A549 (cell line): ENCODE results near the gene FAM20C. TPM values are rescaled to one million over a fixed set of nuclear protein-coding genes. Genes with fewer than 3 reads are reported as not detected.
"Not testable (repeated sequence)": the region's sequence is repeated elsewhere in the genome, so short reads cannot be mapped to it uniquely, and the experiment has no call there.

ENCODE experiments used
- ATAC-seq, 2 experiments: fragments of 200-7000 bp in 1 of 2; fragments of >200 bp in 1 of 2; cut with Nextera tagmentation in 1 of 2; cut with Tn5 transposase in 1 of 2; 3 replicates each; pipeline versions ENCODE4 v1.8.0 to v1.9.1; 2018 to 2020; ENCODE audit warnings: mild to moderate bottlenecking in 1 of 2, moderate library complexity in 1 of 2
- CTCF ChIA-PET: fragments of 300-600 bp; sonication (Branson Sonifier 250); formaldehyde crosslinking; extraction: SDS; loops from one replicate; lab custom pipeline; 2021; ENCODE audit warnings: antibody characterized with exemption, inconsistent platforms; lab: Yijun Ruan, JAX
- POLR2A ChIA-PET: fragments of 350-600 bp; formaldehyde crosslinking; extraction: SDS; loops from one replicate; lab custom pipeline; 2021; ENCODE audit warnings: antibody characterized with exemption, inconsistent platforms; lab: Yijun Ruan, JAX
- DNase-seq, 2 experiments: peaks; one replicate each; pipeline versions ENCODE4 v3.0.0 to v3.0.0-alpha.2; 2011 to 2016; ENCODE audit warnings: low read depth in 1 of 2, low spot score in 1 of 2
- FAIRE-seq: peaks from 2 replicates; lab custom pipeline; 2011; peaks lifted over from hg19 to GRCh38; lab: Jason Lieb, UNC
- H3K27ac ChIP-seq, 2 experiments: fragments of >200 bp; sonication (Bioruptor Twin); formaldehyde crosslinking; 3 replicates each; pipeline ENCODE4 v1.5.1; 2016 to 2017
- H3K4me1 ChIP-seq: fragments of >200 bp; sonication (Bioruptor Twin); formaldehyde crosslinking; 3 replicates; pipeline ENCODE4 v1.6.1; 2016
- H3K4me2 ChIP-seq: fragments of >200 bp; sonication (Bioruptor Twin); formaldehyde crosslinking; 3 replicates; pipeline ENCODE4 v1.6.1; 2016
- H3K4me3 ChIP-seq: fragments of >200 bp; sonication (Bioruptor Twin); formaldehyde crosslinking; 3 replicates; pipeline ENCODE4 v1.5.1; 2016
- H3K9me3 ChIP-seq: fragments of >200 bp; sonication (Bioruptor Twin); formaldehyde crosslinking; 3 replicates; pipeline ENCODE4 v1.6.1; 2016
- CHD2 ChIP-seq: fragments of 150-350 bp; IDR thresholded peaks from 2 replicates; pipeline ENCODE4 v1.6.1; 2014; ENCODE audit warnings: low read length; ENCODE audit not compliant: partially characterized antibody
- CHD4 ChIP-seq: fragments of 200-600 bp; sonication (generic); IDR thresholded peaks from 2 replicates; pipeline ENCODE4 v1.6.1; 2016; ENCODE audit warnings: antibody characterized with exemption, mild to moderate bottlenecking, borderline replicate concordance
- CTCF ChIP-seq: fragments of >200 bp; sonication (Bioruptor Twin); formaldehyde crosslinking; IDR thresholded peaks from 3 replicates; pipeline ENCODE4 v1.5.1; 2016
- ELK1 ChIP-seq: fragments of 150-350 bp; IDR thresholded peaks from 2 replicates; pipeline ENCODE4 v1.6.1; 2014; ENCODE audit warnings: low read depth, mild to moderate bottlenecking, low read length
- HDAC2 ChIP-seq: fragments of 200-600 bp; sonication (generic); IDR thresholded peaks from 2 replicates; pipeline ENCODE4 v1.6.1; 2016
- HEYL ChIP-seq: fragments of 250-450 bp; sonication (Bioruptor Pico); IDR thresholded peaks from 2 replicates; pipeline ENCODE4 v1.8.0; 2021; ENCODE audit warnings: mild to moderate bottlenecking, moderate library complexity
- HOXA7 ChIP-seq: fragments of 250-450 bp; sonication (Bioruptor Pico); IDR thresholded peaks from 2 replicates; pipeline ENCODE4 v1.5.0; 2020; ENCODE audit warnings: mild to moderate bottlenecking, moderate library complexity
- KDM1A ChIP-seq: fragments of 200-600 bp; sonication (generic); IDR thresholded peaks from 2 replicates; pipeline ENCODE4 v1.6.1; 2016; ENCODE audit warnings: low read depth, mild to moderate bottlenecking
- KDM5A ChIP-seq: fragments of 200-600 bp; sonication (generic); IDR thresholded peaks from 2 replicates; pipeline ENCODE4 v1.6.1; 2016; ENCODE audit warnings: antibody characterized with exemption, mild to moderate bottlenecking
- MAFK ChIP-seq: fragments of 450-650 bp; IDR thresholded peaks from 2 replicates; pipeline ENCODE4 v1.6.1; 2014; ENCODE audit not compliant: partially characterized antibody
- MAZ ChIP-seq: fragments of 150-350 bp; IDR thresholded peaks from 2 replicates; pipeline ENCODE4 v1.6.1; 2014; ENCODE audit warnings: antibody characterized with exemption, low read depth, low read length, borderline replicate concordance
- NR3C1 ChIP-seq: fragments of >200 bp; sonication (Bioruptor Twin); formaldehyde crosslinking; IDR thresholded peaks from 3 replicates; pipeline ENCODE4 v1.6.1; 2017
- PBX3 ChIP-seq: IDR thresholded peaks from 2 replicates; pipeline ENCODE4 v1.6.1; 2012
- PHF8 ChIP-seq: fragments of 200-600 bp; sonication (generic); IDR thresholded peaks from 2 replicates; pipeline ENCODE4 v1.6.1; 2016; ENCODE audit warnings: low read depth, mild to moderate bottlenecking, antibody characterized with exemption, moderate library complexity, borderline replicate concordance
- POLR2AphosphoS2 ChIP-seq: conservative IDR thresholded peaks from 2 replicates; pipeline ENCODE4 v1.6.1; 2012; ENCODE audit warnings: low read length, improper control_type of control experiment, inconsistent platforms
- RFX5 ChIP-seq: fragments of 450-650 bp; IDR thresholded peaks from 2 replicates; pipeline ENCODE4 v1.7.1; 2014; ENCODE audit warnings: antibody characterized with exemption, mild to moderate bottlenecking, moderate library complexity
- TP53 ChIP-seq: fragments of 250-450 bp; sonication (Bioruptor Pico); IDR thresholded peaks from 2 replicates; pipeline ENCODE4 v1.5.0; 2021; ENCODE audit warnings: mild to moderate bottlenecking, moderate library complexity
- ZNF302 ChIP-seq: fragments of 250-450 bp; sonication (Bioruptor Pico); IDR thresholded peaks from 2 replicates; pipeline ENCODE4 v1.9.0; 2021; ENCODE audit warnings: inconsistent platforms, mild to moderate bottlenecking, moderate library complexity
- ZSCAN20 ChIP-seq: fragments of 250-450 bp; sonication (Bioruptor Pico); IDR thresholded peaks from 2 replicates; pipeline ENCODE4 v1.8.0; 2022; ENCODE audit warnings: mild to moderate bottlenecking, moderate library complexity
- WGBS: methylation state at CpG from one replicate; pipeline ENCODE4 v1.1.6; 2017; ENCODE audit errors: missing lambda C conversion rate; 5-methylcytosine and 5-hydroxymethylcytosine counted together
- polyA plus RNA-seq, 4 experiments: library from polyadenylated mRNA; depleted of rRNA in 3 of 4; stranded (reverse); fragments of >200 nt; fragmentation: RNase III in 1 of 4; extraction: RNeasy Plus Mini Kit Qiagen cat#74134 plus additional on column Dnase treatment in 1 of 4; gene quantifications; 2 replicates in 3 of 4; 3 replicates in 1 of 4; pipeline ENCODE4 v1.2.3, GENCODE V29; 2011 to 2017

Gene FAM20C
- polyA plus RNA-seq, 2 of the 4 experiments (the other 2 are of a cell fraction), result 5.6 to 20.3 TPM

DNA sequence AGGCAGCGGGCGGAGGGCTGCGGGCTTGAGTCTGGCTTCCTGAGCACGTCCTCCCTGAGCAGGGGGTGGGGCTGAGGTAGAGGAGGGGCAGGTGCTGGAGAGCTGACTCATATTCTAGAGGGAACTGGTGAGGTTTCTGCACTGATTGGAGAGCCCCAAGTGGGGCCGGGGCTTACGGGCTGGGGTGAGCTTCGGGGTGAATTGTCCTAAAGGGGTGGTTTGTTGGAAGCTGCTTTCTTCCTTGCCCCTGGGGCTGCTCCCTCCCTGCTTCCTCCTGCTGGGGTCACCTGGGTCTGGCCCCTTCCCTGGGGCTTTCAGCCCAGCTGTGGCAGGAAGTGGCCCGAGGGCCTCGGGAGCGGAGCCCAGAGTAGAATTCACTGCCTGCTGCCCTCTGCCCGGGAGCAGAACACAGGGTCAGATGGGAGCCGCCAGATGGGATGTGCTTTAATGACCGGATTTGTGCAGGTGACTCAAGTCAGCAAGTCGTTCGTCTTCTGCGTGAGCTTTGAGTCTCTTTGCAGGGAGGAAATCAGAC lies 48.6 kb downstream of the FAM20C start:
- no peak for FAIRE-seq
- ChIA-PET CTCF (interaction anchor here (0.9 kb wide), 1 partner anchor 19 kb away, joined by 3 read pairs; no protein-coding TSS in a partner anchor), POLR2A (no interaction called here)
- Histone ChIP-seq H3K27ac (peak overlapping the region in 1 of 2 experiments; percentile 30; a peak in 1 of 6 replicates), H3K4me1 (peaks cover 11% of the 10 kb centered on the region), H3K4me2 (no peak overlapping the region), H3K9me3 (no peaks in the 10 kb centered on the region), H3K4me3 (no peak overlapping the region)
- TF ChIP-seq KDM1A (no peak), RFX5 (no peak), ELK1 (no peak), ZNF302 (CRISPR knock-in tag) (no peak), KDM5A (no peak), TP53 (no peak), MAZ (no peak), POLR2AphosphoS2 (no peak), CTCF (no peak), CHD4 (no peak), HDAC2 (no peak), HOXA7 (CRISPR knock-in tag) (no peak), PHF8 (no peak), NR3C1 (no peak), PBX3 (no peak), MAFK (no peak), CHD2 (no peak), HEYL (CRISPR knock-in tag) (no peak), ZSCAN20 (CRISPR knock-in tag) (no peak)
- 84% methylated on average over 13 of the region's 16 CpGs for WGBS
- peak; percentile 55 to 59; a peak in 5 of 6 replicates for ATAC-seq
- DNase-seq, result no peak

DNA sequence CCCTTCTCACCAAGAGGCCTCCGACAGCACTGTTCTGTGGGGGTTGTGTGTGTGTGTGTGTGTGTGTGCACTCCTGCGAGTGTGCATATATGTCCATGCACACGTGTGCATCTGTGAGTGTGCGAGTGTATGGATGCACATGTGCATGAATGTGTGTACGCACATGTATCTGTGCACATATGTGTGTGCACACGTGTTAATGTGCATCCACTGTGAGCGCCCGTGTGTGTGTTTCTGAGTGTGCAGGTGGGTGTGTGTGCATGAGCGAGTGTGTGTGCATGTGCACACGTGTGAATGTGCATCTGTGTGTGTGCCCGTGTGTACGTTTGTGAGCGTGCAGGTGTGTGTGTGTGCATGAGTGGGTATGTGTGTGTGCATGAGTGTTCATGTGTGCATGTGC lies 49.1 kb downstream of the FAM20C start:
- DNase-seq (no peak), ATAC-seq (no peak), FAIRE-seq (no peak)
- Histone ChIP-seq H3K4me3 (no peak overlapping the region), H3K27ac (no peak overlapping the region), H3K9me3 (no peaks in the 10 kb centered on the region), H3K4me1 (peaks cover 5% of the 10 kb centered on the region), H3K4me2 (no peak overlapping the region)
- ChIA-PET POLR2A (no interaction called here), CTCF (interaction anchor here (0.9 kb wide), 1 partner anchor 19 kb away, joined by 3 read pairs; no protein-coding TSS in a partner anchor)
- 98% methylated on average over 13 of the region's 13 CpGs for WGBS
- TF ChIP-seq MAZ, result no peak

DNA sequence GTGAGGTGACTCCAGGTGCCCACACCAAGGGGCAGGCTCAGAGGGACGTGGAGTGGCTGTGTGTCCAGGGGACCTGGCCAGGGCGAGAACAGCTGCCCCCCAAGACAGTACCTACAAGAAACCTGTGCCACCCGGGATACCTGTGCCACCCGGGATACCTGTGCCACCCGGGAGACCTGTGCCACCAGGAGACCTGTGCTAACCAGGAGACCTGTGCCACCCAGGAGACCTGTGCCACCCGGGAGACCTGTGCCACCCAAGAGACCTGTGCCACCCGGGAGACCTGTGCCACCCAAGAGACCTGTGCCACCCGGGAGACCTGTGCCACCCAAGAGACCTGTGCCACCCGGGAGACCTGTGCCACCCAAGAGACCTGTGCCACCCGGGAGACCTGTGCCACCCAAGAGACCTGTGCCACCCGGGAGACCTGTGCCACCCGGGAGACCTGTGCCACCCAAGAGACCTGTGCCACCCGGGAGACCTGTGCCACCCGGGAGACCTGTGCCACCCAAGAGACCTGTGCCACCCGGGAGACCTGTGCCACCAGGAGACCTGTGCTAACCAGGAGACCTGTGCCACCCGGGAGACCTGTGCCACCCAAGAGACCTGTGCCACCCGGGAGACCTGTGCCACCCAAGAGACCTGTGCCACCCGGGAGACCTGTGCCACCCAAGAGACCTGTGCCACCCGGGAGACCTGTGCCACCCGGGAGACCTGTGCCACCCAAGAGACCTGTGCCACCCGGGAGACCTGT lies 50.6 kb downstream of the FAM20C start:
- H3K4me3 ChIP-seq, H3K4me2 ChIP-seq, H3K4me1 ChIP-seq, CTCF ChIA-PET, DNase-seq, ATAC-seq, FAIRE-seq, H3K27ac ChIP-seq, POLR2A ChIA-PET, H3K9me3 ChIP-seq: not testable (repeated sequence)
- WGBS, result no CpG with 5 or more reads among the region's 21 CpGs

DNA sequence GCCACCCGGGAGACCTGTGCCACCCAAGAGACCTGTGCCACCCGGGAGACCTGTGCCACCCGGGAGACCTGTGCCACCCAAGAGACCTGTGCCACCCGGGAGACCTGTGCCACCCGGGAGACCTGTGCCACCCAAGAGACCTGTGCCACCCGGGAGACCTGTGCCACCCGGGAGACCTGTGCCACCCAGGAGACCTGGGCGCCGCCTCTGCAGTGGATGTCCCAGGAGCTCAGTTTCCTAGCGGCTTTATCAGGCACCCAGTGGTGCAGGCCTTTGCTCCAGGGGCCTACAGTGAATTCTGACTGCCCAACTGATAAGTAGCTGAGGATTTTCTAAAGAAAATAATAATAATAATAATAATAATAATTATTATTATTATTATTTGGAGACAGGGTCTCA lies 51.2 kb downstream of the FAM20C start:
- H3K27ac ChIP-seq, H3K9me3 ChIP-seq, H3K4me1 ChIP-seq, CTCF ChIA-PET, DNase-seq, H3K4me3 ChIP-seq, POLR2A ChIA-PET, H3K4me2 ChIP-seq, FAIRE-seq, ATAC-seq: not testable (repeated sequence)
- WGBS, result 94% methylated on average over 5 of the region's 10 CpGs
